ENCODE data around the gene EHBP1. TPM values are rescaled to one million over a fixed set of nuclear protein-coding genes. Genes with fewer than 3 reads are reported as not detected.

EHBP1 gene
- total RNA-seq, 4 donors from 2014 or later = 52.6 to 167 (median 135) TPM

GRCh38 chr2:62856228-62857040, 150.9 kb downstream of the EHBP1 start:
- Histone ChIP-seq H3K27ac (no peak overlapping the region), H3K9me3 (peaks cover 0 to 4% of the 10 kb centered on the region in 2 donors), H3K4me3 (no peak overlapping the region), H3K27me3 (no peaks in the 10 kb centered on the region), H3K4me1 (no peaks in the 10 kb centered on the region), H3K36me3 (no peaks in the 10 kb centered on the region)
- intact Hi-C loops (cut with DNase I; ENCODE audit: low total_unique reads) = no loop called here
- no peak for DNase-seq
- TF ChIP-seq POLR2A (IDR thresholded peaks at IDR 0.05) = no peak
- no peak for TF ChIP-seq CTCF (IDR thresholded peaks at IDR 0.05)

- Histone ChIP-seq H3K4me3 (no peak overlapping the region), H3K36me3 (no peaks in the 10 kb centered on the region), H3K27ac (no peak overlapping the region), H3K9me3 (peaks cover 0 to 4% of the 10 kb centered on the region in 2 donors), H3K4me1 (no peaks in the 10 kb centered on the region), H3K27me3 (no peaks in the 10 kb centered on the region)
- no peak for DNase-seq
- intact Hi-C loops (cut with DNase I; ENCODE audit: low total_unique reads) = no loop called here
- TF ChIP-seq CTCF (IDR thresholded peaks at IDR 0.05) = no peak
- no peak for TF ChIP-seq POLR2A (IDR thresholded peaks at IDR 0.05)
Observed at GRCh38 chr2:62857139-62857931, 151.8 kb downstream of the EHBP1 start.

DNA sequence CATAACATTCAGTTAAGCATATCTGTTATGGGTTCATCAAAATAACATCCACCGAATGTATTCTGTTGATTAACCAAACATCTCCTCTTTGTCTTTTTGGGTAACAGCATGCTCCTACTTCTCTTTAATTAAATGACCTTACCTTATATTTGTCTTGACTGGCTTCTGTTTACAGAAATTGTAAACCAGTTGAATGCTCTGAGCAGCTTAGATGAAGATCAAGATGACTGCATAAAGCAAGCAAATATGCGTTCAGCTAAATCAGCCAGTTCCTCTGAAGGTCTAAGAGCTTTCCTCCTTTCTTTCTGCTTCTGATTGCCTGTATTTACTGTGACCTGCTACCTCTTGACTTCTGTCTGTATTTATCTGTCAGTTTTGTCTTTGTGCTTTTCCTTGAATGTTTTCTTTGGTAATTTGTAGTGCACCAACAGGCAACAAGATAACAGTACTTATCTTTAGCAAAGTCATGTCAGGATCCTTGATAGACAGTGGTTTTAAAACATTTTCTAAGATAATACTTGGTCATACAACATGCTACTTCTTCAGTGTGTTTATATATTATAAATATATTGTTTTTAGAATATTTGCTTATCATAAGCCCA, 152.8 kb downstream of the EHBP1 start:
- no peak for DNase-seq
- Histone ChIP-seq H3K36me3 (no peaks in the 10 kb centered on the region), H3K4me1 (no peaks in the 10 kb centered on the region), H3K27me3 (no peaks in the 10 kb centered on the region), H3K4me3 (no peak overlapping the region), H3K27ac (no peak overlapping the region), H3K9me3 (peaks cover 0 to 4% of the 10 kb centered on the region in 2 donors)
- intact Hi-C loops (cut with DNase I; ENCODE audit: low total_unique reads) = no loop called here
- TF ChIP-seq POLR2A (IDR thresholded peaks at IDR 0.05) = no peak
- no peak for TF ChIP-seq CTCF (IDR thresholded peaks at IDR 0.05)

- H3K36me3 ChIP-seq = no peaks in the 10 kb centered on the region
- intact Hi-C loops (cut with DNase I; ENCODE audit: low total_unique reads) = no loop called here
Observed at GRCh38 chr2:62868947-62869346, 163.4 kb downstream of the EHBP1 start.

More at GRCh38 chr2:62868947-62869346, 163.4 kb downstream of the EHBP1 start:
- no peak overlapping the region for H3K27ac ChIP-seq
- DNase-seq = no peak
- H3K4me1 ChIP-seq = no peaks in the 10 kb centered on the region
- no peak overlapping the region for H3K4me3 ChIP-seq
- TF ChIP-seq CTCF (IDR thresholded peaks at IDR 0.05) (no peak), POLR2A (IDR thresholded peaks at IDR 0.05) (no peak)
- no peaks in the 10 kb centered on the region for H3K27me3 ChIP-seq
- H3K9me3 ChIP-seq = peaks cover 0 to 2% of the 10 kb centered on the region in 2 donors

All from uterus (tissue), 4 donors.